HL-60 (cell line): ENCODE results near the gene TANGO6.

Experiments used
- DNase-seq, 2 experiments: peaks; one replicate each; pipeline ENCODE4 v3.0.0-alpha.2; 2010 to 2020; ENCODE audit warnings: low read depth in 1 of 2, low spot score in 1 of 2
- H3K27ac ChIP-seq: fragments of 250-450 bp; sonication (Bioruptor Pico); replicated peaks from 2 replicates; pipeline ENCODE4 v1.5.1; 2020; ENCODE audit warnings: mild to moderate bottlenecking, moderate library complexity
- H3K27me3 ChIP-seq: fragments of 250-450 bp; sonication (Bioruptor Pico); 2 replicates; pipeline ENCODE4 v1.5.1; 2021; ENCODE audit warnings: mild to moderate bottlenecking, moderate library complexity; ENCODE audit not compliant: insufficient read depth, poor library complexity, severe bottlenecking
- H3K4me3 ChIP-seq: replicated peaks from 2 replicates; pipeline ENCODE4 v1.5.1; 2011; ENCODE audit warnings: mild to moderate bottlenecking, control low read depth, low read length; ENCODE audit not compliant: insufficient read depth
- CTCF ChIP-seq: IDR thresholded peaks from one replicate; pipeline ENCODE4 v1.5.1; 2011; ENCODE audit warnings: low read length, control low read depth, inconsistent platforms; ENCODE audit not compliant: insufficient read depth
- GABPA ChIP-seq: IDR thresholded peaks from 2 replicates; pipeline ENCODE4 v1.6.1; 2012; ENCODE audit warnings: low read depth
- POLR2AphosphoS5 ChIP-seq: IDR thresholded peaks from 2 replicates; pipeline ENCODE4 v1.6.1; 2012; ENCODE audit warnings: low read depth
- REST ChIP-seq: IDR thresholded peaks from 2 replicates; pipeline ENCODE4 v1.6.1; 2012; ENCODE audit warnings: low read depth; ENCODE audit not compliant: insufficient replicate concordance
- SPI1 ChIP-seq: IDR thresholded peaks from 2 replicates; pipeline ENCODE4 v1.6.1; 2012; ENCODE audit warnings: low read depth, mild to moderate bottlenecking, borderline replicate concordance

Gene TANGO6

GRCh38 chr16:68892898-68893297 lies 49.6 kb downstream of the TANGO6 start:
- DNase-seq, result no peak
- no peak for TF ChIP-seq GABPA
- TF ChIP-seq SPI1, result no peak
- TF ChIP-seq CTCF, result no peak
- no peak for TF ChIP-seq REST
- no peak for TF ChIP-seq POLR2AphosphoS5
- Histone ChIP-seq H3K27ac (no peak overlapping the region), H3K27me3 (no peaks in the 10 kb centered on the region), H3K4me3 (no peak overlapping the region)

- H3K4me3 ChIP-seq, result no peak overlapping the region
- TF ChIP-seq REST (peak; percentile 94), CTCF (no peak)
- H3K27ac ChIP-seq, result no peak overlapping the region
- no peaks in the 10 kb centered on the region for H3K27me3 ChIP-seq
- DNase-seq, result no peak
Measured at GRCh38 chr16:68893710-68894705, 50.7 kb downstream of the TANGO6 start.

GRCh38 chr16:68894714-68895113 lies 51.4 kb downstream of the TANGO6 start:
- Histone ChIP-seq H3K27ac (no peak overlapping the region), H3K27me3 (no peaks in the 10 kb centered on the region), H3K4me3 (no peak overlapping the region)
- TF ChIP-seq GABPA (no peak), SPI1 (no peak), CTCF (no peak)
- DNase-seq, result no peak
